ENCODE results near the gene FRAT1.
A peak's percentile ranks its signal among the peaks of the same experiment; 100 is the strongest.
"Not testable (repeated sequence)": the region's sequence is repeated elsewhere in the genome, so short reads cannot be mapped to it uniquely, and the experiment has no call there.

Gene FRAT1

GRCh38 chr10:97334370-97335175 is 15.5 kb downstream of the FRAT1 start, which contains the start of gene FRAT2:
Gene FRAT2 (minus strand): TSS chr10:97334729. CDS start chr10:97334572, 157 bp downstream.
- DNase-seq (ENCODE audit: low read depth), result peak; percentile 77

- no peak for DNase-seq (ENCODE audit: low read depth)
Measured at GRCh38 chr10:97335188-97335619, 16.1 kb downstream of the FRAT1 start.

- DNase-seq (ENCODE audit: low read depth), result no peak
Measured at GRCh38 chr10:97336006-97336405, 16.9 kb downstream of the FRAT1 start.

- DNase-seq (ENCODE audit: low read depth), result no peak
Measured at GRCh38 chr10:97336446-97336845, 17.4 kb downstream of the FRAT1 start.

- no peak for DNase-seq (ENCODE audit: low read depth)
Measured at GRCh38 chr10:97336942-97337831, 18.1 kb downstream of the FRAT1 start.

GRCh38 chr10:97338041-97338440 is 19.0 kb downstream of the FRAT1 start:
- DNase-seq (ENCODE audit: low read depth), result no peak

GRCh38 chr10:97341416-97341815 is 22.3 kb downstream of the FRAT1 start:
- DNase-seq (ENCODE audit: low read depth), result no peak

GRCh38 chr10:97343664-97344063 is 24.6 kb downstream of the FRAT1 start:
- not testable (repeated sequence) for DNase-seq (ENCODE audit: low read depth)

- DNase-seq (ENCODE audit: low read depth), result no peak
Measured at GRCh38 chr10:97347317-97347716, 28.2 kb downstream of the FRAT1 start.

- no peak for DNase-seq (ENCODE audit: low read depth)
Measured at GRCh38 chr10:97349752-97350513, 30.9 kb downstream of the FRAT1 start.

- DNase-seq (ENCODE audit: low read depth), result no peak
Measured at GRCh38 chr10:97353945-97354344, 34.9 kb downstream of the FRAT1 start.

GRCh38 chr10:97355571-97355975 is 36.5 kb downstream of the FRAT1 start:
- no peak for DNase-seq (ENCODE audit: low read depth)

- DNase-seq (ENCODE audit: low read depth), result no peak
Measured at GRCh38 chr10:97356318-97356914, 37.3 kb downstream of the FRAT1 start.

- no peak for DNase-seq (ENCODE audit: low read depth)
Measured at GRCh38 chr10:97356918-97357317, 37.8 kb downstream of the FRAT1 start.

- no peak for DNase-seq (ENCODE audit: low read depth)
Measured at GRCh38 chr10:97358349-97358748, 39.3 kb downstream of the FRAT1 start.

- DNase-seq (ENCODE audit: low read depth), result no peak
Measured at GRCh38 chr10:97358781-97359180, 39.7 kb downstream of the FRAT1 start.

- DNase-seq (ENCODE audit: low read depth), result no peak
Measured at GRCh38 chr10:97360705-97361536, 41.9 kb downstream of the FRAT1 start.

- no peak for DNase-seq (ENCODE audit: low read depth)
Measured at GRCh38 chr10:97361537-97361901, 42.4 kb downstream of the FRAT1 start.

GRCh38 chr10:97362310-97363033 is 43.4 kb downstream of the FRAT1 start:
- DNase-seq (ENCODE audit: low read depth), result no peak

GRCh38 chr10:97363071-97363470 is 44.0 kb downstream of the FRAT1 start:
- no peak for DNase-seq (ENCODE audit: low read depth)
